ENCODE data around the gene PPP2R2C. TPM values are rescaled to one million over a fixed set of nuclear protein-coding genes. Genes with fewer than 3 reads are reported as not detected.

The PPP2R2C gene
- total and polyA plus RNA-seq, 2 donors (not counting 1 experiment from before 2014, with no cell fraction given) = 0.10 to 0.17 TPM

- H3K79me2 ChIP-seq (ENCODE audit: control insufficient read depth, insufficient read depth, low read length) = no peaks in the 10 kb centered on the region
- no peak overlapping the region for H3K4me2 ChIP-seq (ENCODE audit: extremely low read depth, insufficient read depth, low read length)
- TF ChIP-seq CTCF (conservative IDR thresholded peaks at IDR 0.05 in 1 of 2, IDR thresholded peaks at IDR 0.05 in 1 of 2; ENCODE audit: low read depth in 1 of 2, low read length in 2 of 2) = no peak
- TF ChIP-seq EZH2 (IDR thresholded peaks at IDR 0.05; ENCODE audit: low read length, missing control alignments) = no peak
- H3K27me3 ChIP-seq (ENCODE audit: control insufficient read depth, insufficient read depth, low read length) = no peaks in the 10 kb centered on the region
- no peaks in the 10 kb centered on the region for H3K36me3 ChIP-seq (ENCODE audit: control insufficient read depth, insufficient read depth, low read length)
- DNase-seq (ENCODE audit: low read depth in 2 of 2) = no peak
- H3K27ac ChIP-seq (ENCODE audit: insufficient read depth, low read length) = no peak overlapping the region
- no peaks in the 10 kb centered on the region for H3K4me1 ChIP-seq (ENCODE audit: control insufficient read depth, extremely low read depth, insufficient read depth, low read length)
- H3K4me3 ChIP-seq (replicated peaks in 1 of 4; ENCODE audit: control extremely low read depth in 1 of 4, insufficient read depth in 1 of 4, low read depth in 3 of 4, low read length in 4 of 4) = no peak overlapping the region
- H3K9ac ChIP-seq (ENCODE audit: insufficient read depth, low read length) = no peak overlapping the region
- H3K9me3 ChIP-seq (ENCODE audit: control insufficient read depth, insufficient read depth, low read depth, low read length) = no peaks in the 10 kb centered on the region
- H2AFZ ChIP-seq (ENCODE audit: low read length) = no peak overlapping the region
- H4K20me1 ChIP-seq (ENCODE audit: control insufficient read depth, extremely low read depth, insufficient read depth, low read length) = no peaks in the 10 kb centered on the region
Observed at GRCh38 chr4:6380746-6381410, 91.5 kb downstream of the PPP2R2C start.

- TF ChIP-seq EZH2 (IDR thresholded peaks at IDR 0.05; ENCODE audit: low read length, missing control alignments) (no peak), CTCF (conservative IDR thresholded peaks at IDR 0.05 in 1 of 2, IDR thresholded peaks at IDR 0.05 in 1 of 2; ENCODE audit: low read depth in 1 of 2, low read length in 2 of 2) (no peak)
- Histone ChIP-seq H3K9me3 (ENCODE audit: control insufficient read depth, insufficient read depth, low read depth, low read length) (no peaks in the 10 kb centered on the region), H3K4me3 (replicated peaks in 1 of 4; ENCODE audit: control extremely low read depth in 1 of 4, insufficient read depth in 1 of 4, low read depth in 3 of 4, low read length in 4 of 4) (no peak overlapping the region), H3K4me1 (ENCODE audit: control insufficient read depth, extremely low read depth, insufficient read depth, low read length) (no peaks in the 10 kb centered on the region), H3K79me2 (ENCODE audit: control insufficient read depth, insufficient read depth, low read length) (no peaks in the 10 kb centered on the region), H2AFZ (ENCODE audit: low read length) (no peak overlapping the region), H4K20me1 (ENCODE audit: control insufficient read depth, extremely low read depth, insufficient read depth, low read length) (no peaks in the 10 kb centered on the region), H3K27ac (ENCODE audit: insufficient read depth, low read length) (no peak overlapping the region), H3K27me3 (ENCODE audit: control insufficient read depth, insufficient read depth, low read length) (no peaks in the 10 kb centered on the region), H3K9ac (ENCODE audit: insufficient read depth, low read length) (no peak overlapping the region), H3K36me3 (ENCODE audit: control insufficient read depth, insufficient read depth, low read length) (no peaks in the 10 kb centered on the region), H3K4me2 (ENCODE audit: extremely low read depth, insufficient read depth, low read length) (no peak overlapping the region)
- DNase-seq (ENCODE audit: low read depth in 2 of 2) = no peak
Observed at GRCh38 chr4:6379767-6380745, 92.4 kb downstream of the PPP2R2C start.
